Testis (tissue), 2 donors: ENCODE results near the gene TAS2R10.

Source experiments
- CTCF ChIP-seq, 3 experiments: fragments of 450-650 bp in 2 of 3; fragments of 200-600 bp in 1 of 3; sonication (generic) in 1 of 3; IDR thresholded peaks; one replicate each; pipeline ENCODE4 v1.5.1; 2016 to 2019; ENCODE audit warnings: antibody characterized with exemption in 3 of 3, mild to moderate bottlenecking in 2 of 3, moderate library complexity in 1 of 3
- POLR2A ChIP-seq: fragments of 450-650 bp; IDR thresholded peaks from one replicate; pipeline ENCODE4 v1.6.1; 2017; ENCODE audit warnings: antibody characterized with exemption, mild to moderate bottlenecking, moderate library complexity

DNA sequence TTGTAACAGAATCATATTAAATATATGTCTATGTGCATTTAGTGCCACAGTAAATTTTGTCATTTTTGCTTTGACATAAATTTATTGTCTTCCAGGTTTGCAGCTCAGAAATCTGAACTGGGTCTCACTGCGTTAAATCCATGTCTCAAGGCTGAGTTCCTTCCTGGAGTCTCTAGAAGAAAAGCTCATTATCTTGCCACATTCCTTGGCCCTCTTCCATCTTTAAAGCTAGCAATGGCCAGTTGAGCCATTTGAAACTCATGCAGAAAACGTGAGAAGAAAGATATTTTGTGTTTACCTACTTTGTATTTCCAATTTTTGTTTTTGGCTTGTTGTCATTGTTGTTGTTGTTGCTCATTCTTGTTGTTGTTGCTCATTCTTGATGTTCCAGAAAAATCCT, 47.2 kb upstream of the TAS2R10 start:
- TF ChIP-seq CTCF (IDR thresholded peaks at IDR 0.05) (no peak), POLR2A (no peak)
